ENCODE results near the gene NFYC. TPM values are rescaled to one million over a fixed set of nuclear protein-coding genes. Genes with fewer than 3 reads are reported as not detected.

Gene NFYC
- total RNA-seq, 4 donors from 2014 or later = 39.9 to 43.3 (median 41.8) TPM

GRCh38 chr1:40745176-40745575 lies 53.7 kb downstream of the NFYC start:
- Histone ChIP-seq H3K4me1 (peaks cover 0 to 32% (median 0%) of the 10 kb centered on the region in 3 donors), H3K4me3 (no peak overlapping the region), H3K27ac (no peak overlapping the region), H3K9me3 (no peaks in the 10 kb centered on the region), H3K36me3 (peaks cover 0 to 94% (median 4%) of the 10 kb centered on the region in 3 donors), H3K27me3 (no peaks in the 10 kb centered on the region)
- intact Hi-C loops (cut with DNase I) = no loop called here
- DNase-seq = no peak
- WGBS, 2 donors = 32 to 44% methylated on average over 1 of the region's 1 CpG
- TF ChIP-seq, protein P1, sequence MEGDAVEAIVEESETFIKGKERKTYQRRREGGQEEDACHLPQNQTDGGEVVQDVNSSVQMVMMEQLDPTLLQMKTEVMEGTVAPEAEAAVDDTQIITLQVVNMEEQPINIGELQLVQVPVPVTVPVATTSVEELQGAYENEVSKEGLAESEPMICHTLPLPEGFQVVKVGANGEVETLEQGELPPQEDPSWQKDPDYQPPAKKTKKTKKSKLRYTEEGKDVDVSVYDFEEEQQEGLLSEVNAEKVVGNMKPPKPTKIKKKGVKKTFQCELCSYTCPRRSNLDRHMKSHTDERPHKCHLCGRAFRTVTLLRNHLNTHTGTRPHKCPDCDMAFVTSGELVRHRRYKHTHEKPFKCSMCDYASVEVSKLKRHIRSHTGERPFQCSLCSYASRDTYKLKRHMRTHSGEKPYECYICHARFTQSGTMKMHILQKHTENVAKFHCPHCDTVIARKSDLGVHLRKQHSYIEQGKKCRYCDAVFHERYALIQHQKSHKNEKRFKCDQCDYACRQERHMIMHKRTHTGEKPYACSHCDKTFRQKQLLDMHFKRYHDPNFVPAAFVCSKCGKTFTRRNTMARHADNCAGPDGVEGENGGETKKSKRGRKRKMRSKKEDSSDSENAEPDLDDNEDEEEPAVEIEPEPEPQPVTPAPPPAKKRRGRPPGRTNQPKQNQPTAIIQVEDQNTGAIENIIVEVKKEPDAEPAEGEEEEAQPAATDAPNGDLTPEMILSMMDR (IDR thresholded peaks at IDR 0.05) = no peak
- TF ChIP-seq POLR2A (IDR thresholded peaks at IDR 0.05) = no peak

GRCh38 chr1:40746344-40747090 lies 55.0 kb downstream of the NFYC start:
- Histone ChIP-seq H3K36me3 (peaks cover 0 to 96% (median 4%) of the 10 kb centered on the region in 3 donors), H3K4me3 (no peak overlapping the region), H3K9me3 (no peaks in the 10 kb centered on the region), H3K27ac (no peak overlapping the region), H3K27me3 (no peaks in the 10 kb centered on the region), H3K4me1 (peaks cover 0 to 19% (median 0%) of the 10 kb centered on the region in 3 donors)
- intact Hi-C loops (cut with DNase I) = no loop called here
- 90 to 95% methylated on average over 2 of the region's 2 CpGs for WGBS, 2 donors
- no peak for DNase-seq
- TF ChIP-seq, protein P1 (IDR thresholded peaks at IDR 0.05) = no peak
- TF ChIP-seq POLR2A (IDR thresholded peaks at IDR 0.05) = no peak

DNA sequence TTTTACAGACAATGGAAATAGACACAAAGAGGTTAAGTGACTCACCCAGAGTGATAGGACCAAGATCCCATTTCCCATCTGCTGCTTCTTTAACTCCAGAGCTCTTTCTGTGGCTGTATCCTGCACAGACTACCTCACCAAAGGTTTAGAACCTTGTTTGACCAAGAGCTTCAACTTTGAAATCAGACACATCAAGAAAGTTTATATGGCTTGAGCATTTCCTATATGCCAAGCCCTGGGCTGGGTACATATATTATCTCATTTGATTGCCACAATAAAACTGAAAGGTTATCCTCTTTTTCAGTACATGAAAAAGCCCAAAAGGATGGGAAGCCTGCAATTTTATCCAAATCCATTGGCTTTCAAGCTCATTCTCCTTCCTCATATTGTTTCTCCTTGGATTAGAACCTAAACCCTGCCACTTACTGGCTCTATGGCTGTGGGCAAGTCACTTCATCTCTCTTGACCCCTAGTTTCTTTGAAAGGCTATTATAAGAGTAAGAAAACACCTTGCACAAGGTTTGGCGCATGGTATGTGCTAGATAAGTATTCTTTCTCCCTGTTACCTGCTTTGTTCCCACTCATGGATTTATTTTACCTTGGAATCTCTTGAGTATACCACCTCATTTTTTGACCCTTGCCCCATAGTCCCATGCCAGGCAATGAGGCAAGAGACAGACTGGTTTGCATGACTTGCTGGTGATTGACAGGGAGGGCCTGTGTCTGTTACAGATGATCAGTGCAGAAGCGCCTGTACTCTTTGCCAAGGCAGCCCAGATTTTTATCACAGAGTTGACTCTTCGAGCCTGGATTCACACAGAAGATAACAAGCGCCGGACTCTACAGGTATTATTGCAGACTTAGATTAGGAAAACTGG lies 57.6 kb downstream of the NFYC start:
- Histone ChIP-seq H3K4me1 (peaks cover 0 to 17% (median 0%) of the 10 kb centered on the region in 3 donors), H3K4me3 (no peak overlapping the region), H3K27me3 (no peaks in the 10 kb centered on the region), H3K27ac (no peak overlapping the region), H3K9me3 (no peaks in the 10 kb centered on the region), H3K36me3 (peaks cover 5 to 97% (median 6%) of the 10 kb centered on the region in 3 donors)
- intact Hi-C loops (cut with DNase I) = no loop called here
- 91 to 95% methylated on average over 4 to 5 of the region's 5 CpGs for WGBS, 2 donors
- no peak for DNase-seq
- TF ChIP-seq, protein P1 (IDR thresholded peaks at IDR 0.05) = no peak
- TF ChIP-seq POLR2A (IDR thresholded peaks at IDR 0.05) = no peak

GRCh38 chr1:40749817-40750216 lies 58.3 kb downstream of the NFYC start:
- H3K27me3 ChIP-seq = no peaks in the 10 kb centered on the region
- intact Hi-C loops (cut with DNase I) = no loop called here

More at GRCh38 chr1:40749817-40750216, 58.3 kb downstream of the NFYC start:
- H3K36me3 ChIP-seq = peaks cover 11 to 100% (median 12%) of the 10 kb centered on the region in 3 donors
- no peak overlapping the region for H3K4me3 ChIP-seq
- no peak overlapping the region for H3K27ac ChIP-seq
- TF ChIP-seq, protein P1 (IDR thresholded peaks at IDR 0.05) = no peak
- no peak for TF ChIP-seq POLR2A (IDR thresholded peaks at IDR 0.05)
- no peaks in the 10 kb centered on the region for H3K9me3 ChIP-seq
- 67 to 98% methylated on average over 3 of the region's 3 CpGs for WGBS, 2 donors
- no peak for DNase-seq
- H3K4me1 ChIP-seq = peaks cover 0 to 19% (median 0%) of the 10 kb centered on the region in 3 donors
